GM18520 (cell line): ENCODE measurements around the gene PRSS57.
"Not testable (repeated sequence)": the region's sequence is repeated elsewhere in the genome, so short reads cannot be mapped to it uniquely, and the experiment has no call there.

Experiments
- ATAC-seq: cut with Tn5 transposase; IDR thresholded peaks from one replicate; pipeline ENCODE4 v1.9.1; 2021; ENCODE audit not compliant: unreplicated experiment

PRSS57 gene

DNA sequence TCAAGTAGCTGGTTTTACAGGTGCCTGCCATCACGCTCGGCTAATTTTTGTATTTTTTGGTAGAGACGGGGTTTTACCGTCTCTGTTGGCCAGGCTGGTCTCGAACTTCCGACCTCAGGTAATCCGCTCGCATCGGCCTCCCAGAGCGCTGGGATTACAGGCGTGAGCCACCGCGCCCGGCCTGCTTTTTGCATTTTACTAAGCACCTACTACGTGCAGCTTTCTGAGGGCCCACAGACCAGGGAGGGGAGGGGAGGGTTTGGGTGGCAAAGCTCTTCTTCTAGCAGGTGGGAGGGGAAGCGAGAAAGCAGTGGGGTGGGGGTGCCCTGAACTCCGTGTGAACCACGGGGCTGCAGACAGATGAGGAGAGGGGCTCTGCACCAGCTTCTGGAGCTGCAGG is 28.5 kb upstream of the PRSS57 start:
- ATAC-seq, result no peak

DNA sequence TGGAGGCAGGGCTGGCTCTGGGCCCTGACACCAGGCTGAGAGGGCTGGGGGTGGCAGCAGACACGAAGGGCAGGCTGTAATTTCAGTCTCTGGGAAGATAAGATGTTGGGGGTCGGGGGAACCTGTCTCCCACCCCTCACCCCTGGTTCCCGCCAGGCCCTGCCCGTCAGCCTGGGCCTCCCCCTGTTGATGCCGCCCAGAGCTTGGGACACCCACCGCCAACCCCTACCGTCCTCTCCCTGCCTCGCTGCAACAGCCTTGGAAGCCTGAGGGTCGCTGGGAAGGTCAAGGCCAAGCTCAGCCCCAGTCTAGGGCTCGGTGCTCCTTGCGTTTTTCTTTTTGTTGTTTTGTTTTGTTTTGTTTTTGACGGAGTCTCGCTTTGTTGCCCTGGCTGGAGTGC is 28.0 kb upstream of the PRSS57 start:
- no peak for ATAC-seq

DNA sequence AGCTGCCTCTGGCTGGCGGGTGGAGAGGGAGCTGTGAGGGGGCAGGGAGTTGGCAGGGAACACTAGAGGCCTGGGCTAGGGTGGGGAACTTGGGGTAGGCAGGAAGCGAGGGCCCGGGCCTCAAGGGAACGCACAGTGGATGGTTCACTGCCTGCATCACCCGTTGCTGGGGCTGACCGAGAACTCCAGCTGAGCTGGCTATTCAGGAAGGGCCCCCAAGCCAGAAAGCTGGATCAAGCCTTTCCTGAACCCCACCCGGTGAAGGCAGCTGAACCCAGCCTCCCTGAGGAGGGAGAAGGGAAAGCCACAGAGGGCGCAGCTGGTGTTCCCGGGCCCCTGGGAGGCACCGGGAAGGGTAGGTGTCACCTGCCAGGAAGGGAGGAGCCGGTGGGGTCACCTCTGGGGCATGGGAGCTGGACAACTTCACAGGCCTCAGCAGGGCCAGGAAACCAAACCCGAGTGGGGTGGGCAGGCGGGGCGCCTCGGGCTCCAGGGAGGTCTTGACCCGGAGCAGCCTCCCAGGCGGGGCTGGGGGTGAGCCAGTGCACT is 27.4 kb upstream of the PRSS57 start:
- no peak for ATAC-seq

DNA sequence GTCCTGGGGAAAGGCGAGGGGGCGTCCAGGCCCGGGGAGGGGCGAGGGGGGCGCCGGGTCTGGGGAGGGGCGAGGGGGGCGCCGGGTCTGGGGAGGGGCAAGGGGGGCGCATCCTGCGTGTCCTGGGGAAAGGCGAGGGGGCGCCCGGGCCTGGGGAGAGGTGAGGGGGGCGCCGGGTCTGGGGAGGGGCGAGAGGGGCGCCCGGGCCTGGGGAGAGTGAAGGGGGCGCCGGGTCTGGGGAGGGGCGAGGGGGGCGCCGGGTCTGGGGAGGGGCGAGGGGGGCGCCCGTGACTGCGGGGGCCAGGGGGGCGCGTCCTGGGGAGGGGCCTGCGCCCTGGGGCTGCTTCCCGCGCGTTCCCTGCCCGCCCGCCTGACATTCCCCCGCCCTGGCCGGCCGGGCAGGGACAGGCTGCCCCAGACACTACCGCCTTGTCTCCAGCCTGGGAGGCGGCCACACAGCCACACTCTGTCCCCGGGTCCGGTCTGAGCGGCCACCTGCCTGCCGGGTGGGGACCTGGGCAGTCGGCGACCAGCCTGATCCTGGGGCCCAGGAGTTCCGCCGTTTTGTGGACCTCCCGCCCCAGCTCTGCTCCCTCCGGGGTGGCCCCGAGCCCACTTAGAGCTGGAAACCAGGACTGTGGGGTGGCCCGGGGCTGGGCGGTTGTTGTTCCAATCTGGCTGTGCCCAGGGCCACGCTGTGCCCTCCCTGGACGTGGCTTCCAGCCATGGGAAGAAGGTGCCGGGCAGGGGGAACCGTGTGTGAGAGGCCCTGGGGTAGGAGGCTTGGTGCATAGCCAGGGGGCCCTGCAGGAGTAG is 25.3 kb upstream of the PRSS57 start:
- ATAC-seq, result no peak

DNA sequence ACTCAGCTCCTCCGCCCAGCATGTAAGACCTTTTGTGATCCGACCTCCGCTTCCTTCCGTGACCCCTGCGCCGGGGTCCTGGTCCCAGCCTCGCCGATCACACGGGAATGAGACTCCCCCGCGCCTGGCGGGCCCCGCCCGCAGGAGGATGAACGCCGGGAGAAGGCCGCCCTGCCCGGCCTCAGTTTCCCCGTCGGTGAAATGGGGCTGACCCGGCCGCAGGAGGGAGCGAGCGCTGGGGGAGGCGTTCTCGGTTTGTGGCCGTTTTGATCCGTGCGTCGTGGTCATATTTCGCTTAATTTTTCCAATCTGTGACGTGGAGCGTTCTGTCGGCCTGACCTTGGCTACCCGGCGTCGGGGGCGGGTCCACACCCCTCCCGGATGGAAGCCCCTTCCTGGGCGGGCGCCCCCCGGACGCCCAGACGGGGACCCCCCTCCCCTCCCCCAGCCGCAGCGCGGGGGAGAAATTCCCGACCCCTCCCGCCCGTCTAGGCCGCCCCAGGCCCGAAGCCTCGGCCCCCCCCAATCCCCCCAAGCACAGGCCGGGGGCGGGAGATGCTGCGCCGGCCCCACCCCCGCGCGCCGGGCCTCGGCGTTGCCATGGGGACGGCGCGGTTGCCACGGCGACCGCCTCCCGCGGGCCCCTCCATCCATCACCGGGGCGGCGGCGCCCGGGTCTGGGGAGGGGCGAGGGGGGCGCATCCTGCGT is 24.5 kb upstream of the PRSS57 start:
- no peak for ATAC-seq

DNA sequence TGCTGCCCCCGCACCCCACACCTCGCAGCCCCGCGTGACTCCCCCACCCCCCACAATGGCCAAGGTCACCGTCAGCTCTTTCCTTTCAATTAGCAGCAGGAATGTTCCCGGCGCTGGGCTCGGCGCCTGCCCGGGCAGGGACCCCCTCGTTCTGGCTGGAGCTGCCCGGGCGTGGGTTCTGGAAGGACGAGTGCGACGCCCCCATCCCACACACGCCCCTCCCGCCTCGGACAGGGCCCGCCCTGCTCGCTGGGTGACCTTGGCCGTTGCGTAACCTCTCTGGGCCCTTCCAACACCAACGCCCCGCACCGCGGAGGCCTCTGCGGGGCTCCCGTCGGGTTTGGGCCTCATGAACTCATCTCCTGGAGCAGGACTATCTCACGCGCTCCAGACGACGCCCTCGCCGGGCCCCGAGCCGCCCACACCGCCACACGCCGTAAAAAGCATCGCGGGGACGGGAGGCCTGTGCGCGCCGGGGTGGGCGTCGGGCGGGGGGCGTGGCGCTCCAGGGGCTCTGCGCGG is 23.8 kb upstream of the PRSS57 start:
- ATAC-seq, result no peak

DNA sequence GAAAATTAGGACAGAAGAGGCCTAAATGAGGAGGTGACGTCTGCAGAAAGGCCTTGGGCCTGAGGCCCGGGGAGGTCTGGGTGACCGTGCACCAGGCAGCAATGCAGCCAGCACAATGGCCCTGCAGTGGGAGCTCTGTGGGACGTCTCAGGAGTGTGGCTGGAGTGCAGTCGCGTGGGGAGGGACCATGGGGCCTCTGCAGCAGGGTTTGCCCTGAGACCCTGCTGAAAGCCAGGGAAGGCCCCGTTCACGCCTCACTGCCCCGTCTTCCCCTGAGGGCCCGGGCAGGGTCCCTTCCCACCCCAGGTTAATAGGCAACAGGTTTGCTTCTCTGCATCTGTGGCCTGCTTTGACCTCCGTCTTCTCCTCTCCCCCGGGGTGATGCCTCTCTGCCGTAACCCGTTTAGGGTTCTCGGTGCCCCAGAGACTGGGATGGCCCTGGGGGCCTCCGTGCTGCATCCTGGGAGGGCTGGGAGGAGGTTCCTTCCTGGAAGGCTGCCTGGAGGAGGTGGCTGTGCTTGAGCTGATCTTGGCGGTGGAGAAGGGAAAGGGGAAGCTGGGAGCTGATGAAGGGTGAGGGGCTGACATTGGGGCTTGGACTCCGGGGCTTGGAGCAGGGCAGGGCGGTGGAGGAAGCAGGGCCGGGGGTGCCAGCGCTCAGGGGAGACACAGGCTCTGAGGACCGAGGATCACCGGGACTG is 23.1 kb upstream of the PRSS57 start:
- ATAC-seq, result no peak

DNA sequence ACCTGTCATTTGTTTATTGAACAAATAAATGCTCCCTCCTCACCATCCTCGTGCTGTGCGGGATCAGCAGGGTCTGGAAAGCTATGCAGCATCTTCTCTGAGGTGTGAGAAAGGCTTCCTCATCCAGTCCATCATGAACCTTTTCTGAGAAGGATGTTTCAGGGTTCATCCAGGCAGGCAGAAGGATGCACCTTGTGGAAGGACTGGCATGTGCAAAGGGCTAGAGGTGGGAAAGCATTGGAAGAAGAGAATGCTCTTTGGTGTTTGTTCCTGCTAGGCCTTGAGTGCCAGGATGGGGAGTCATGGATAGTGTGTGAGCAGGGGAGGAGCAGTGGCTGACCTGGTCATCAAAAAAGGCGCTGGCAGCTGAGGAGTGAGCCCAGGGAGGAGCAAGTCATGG is 20.1 kb upstream of the PRSS57 start:
- no peak for ATAC-seq

DNA sequence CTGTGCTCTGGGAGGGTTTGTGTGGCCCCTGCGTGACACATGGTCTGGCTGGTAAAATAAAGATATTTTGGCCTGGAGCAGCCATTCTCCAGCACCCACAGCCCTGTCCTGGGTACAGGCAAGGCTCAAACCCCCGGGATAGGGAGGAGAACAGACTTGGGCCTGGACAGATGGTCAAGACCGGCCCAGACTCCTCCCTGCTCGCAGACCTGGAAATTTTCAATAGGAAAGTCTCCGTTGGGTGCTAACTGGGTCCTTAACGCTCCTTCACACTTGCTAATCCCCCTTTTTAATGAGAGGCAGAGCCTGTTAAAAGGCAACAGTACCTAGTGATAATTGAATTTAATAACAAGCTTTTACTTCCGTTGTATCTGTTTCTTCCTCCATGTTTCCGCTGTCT is 16.0 kb upstream of the PRSS57 start:
- no peak for ATAC-seq

DNA sequence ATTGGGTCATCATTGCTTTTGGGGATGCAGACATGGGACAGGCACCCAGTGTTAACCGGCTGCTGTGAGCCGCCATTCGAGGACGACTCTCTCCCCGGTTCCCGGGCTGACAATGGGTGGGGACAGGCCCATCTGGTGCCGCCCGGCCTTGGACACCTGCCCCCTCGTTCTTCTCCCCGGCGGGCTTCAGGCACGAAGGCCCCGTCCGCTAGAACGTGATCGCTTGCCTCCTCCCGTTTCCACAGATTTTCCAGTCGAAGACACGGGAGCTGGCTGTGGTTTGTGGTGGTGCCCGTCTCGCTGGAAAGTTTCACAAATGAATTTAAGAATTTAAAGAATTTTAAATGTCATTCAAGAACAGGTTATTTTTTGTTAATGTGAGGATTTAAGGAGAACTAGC is 15.5 kb upstream of the PRSS57 start:
- no peak for ATAC-seq

DNA sequence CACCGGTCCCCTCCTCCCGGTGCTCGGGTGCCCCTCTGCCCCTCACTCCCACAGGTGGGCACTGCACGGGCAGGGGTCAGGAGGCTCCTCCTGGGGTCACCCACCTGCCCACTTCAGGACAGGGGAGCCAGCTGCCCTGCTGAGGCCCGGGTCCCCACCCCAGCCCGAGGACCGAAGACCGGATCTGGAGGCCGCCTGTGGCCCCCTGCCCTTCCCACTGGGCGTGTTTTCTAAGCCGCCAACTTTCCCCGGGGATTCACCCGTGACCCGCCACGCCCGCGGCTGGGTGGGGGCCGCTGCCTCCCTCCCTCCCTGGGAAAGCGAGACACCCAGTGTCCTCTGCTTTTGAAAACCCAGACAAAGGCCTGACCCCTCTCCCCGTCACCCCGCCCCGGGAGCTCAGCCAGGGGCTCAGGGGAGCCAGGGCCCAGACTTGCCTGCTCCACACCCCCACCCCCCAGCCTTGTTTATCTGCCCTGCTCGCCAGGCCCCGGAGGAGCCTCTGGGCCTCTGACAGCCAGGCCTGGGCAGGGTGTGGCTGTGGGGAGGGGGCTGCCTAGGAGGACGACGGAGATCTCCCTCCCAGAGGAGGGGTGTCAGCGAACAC is 14.8 kb upstream of the PRSS57 start:
- no peak for ATAC-seq

DNA sequence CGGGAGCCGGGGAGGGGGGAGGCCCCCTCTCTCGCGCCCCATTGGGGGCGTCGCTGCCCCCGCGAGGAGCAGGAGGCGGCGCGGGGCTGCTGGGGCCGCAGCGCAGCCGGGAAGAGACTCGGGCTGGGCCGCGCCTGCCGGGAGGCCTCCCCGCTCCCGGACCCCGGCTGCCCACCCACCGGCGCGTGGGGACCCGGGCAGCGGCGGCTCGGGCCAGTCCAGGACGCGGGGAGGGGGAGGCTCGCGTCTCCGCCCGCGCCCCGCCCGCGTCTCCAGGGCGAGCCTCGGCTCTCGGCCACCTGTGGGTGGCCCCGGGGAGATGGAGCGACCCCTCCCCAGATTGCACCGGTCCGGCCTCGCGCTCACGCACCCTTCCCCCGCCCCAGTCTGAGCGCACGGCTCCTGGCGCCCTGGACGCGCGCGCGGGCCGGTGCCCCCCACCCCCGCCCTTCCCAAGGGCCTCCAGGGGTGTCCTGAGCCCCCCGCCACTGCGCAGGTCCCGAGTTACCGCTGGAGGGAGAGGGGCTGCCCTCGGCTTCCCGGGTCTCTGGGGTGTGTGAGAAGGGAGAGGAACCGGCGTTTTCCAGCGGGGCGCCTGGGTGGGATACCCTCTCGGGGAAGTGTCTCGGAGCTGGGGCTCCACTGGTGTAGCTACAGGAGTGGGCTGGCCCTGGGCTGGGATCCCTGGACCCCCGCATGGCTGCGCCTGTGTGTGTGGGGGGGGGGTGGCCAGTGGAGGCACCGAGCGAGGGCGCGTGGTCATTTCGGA is 14.1 kb upstream of the PRSS57 start:
- no peak for ATAC-seq

DNA sequence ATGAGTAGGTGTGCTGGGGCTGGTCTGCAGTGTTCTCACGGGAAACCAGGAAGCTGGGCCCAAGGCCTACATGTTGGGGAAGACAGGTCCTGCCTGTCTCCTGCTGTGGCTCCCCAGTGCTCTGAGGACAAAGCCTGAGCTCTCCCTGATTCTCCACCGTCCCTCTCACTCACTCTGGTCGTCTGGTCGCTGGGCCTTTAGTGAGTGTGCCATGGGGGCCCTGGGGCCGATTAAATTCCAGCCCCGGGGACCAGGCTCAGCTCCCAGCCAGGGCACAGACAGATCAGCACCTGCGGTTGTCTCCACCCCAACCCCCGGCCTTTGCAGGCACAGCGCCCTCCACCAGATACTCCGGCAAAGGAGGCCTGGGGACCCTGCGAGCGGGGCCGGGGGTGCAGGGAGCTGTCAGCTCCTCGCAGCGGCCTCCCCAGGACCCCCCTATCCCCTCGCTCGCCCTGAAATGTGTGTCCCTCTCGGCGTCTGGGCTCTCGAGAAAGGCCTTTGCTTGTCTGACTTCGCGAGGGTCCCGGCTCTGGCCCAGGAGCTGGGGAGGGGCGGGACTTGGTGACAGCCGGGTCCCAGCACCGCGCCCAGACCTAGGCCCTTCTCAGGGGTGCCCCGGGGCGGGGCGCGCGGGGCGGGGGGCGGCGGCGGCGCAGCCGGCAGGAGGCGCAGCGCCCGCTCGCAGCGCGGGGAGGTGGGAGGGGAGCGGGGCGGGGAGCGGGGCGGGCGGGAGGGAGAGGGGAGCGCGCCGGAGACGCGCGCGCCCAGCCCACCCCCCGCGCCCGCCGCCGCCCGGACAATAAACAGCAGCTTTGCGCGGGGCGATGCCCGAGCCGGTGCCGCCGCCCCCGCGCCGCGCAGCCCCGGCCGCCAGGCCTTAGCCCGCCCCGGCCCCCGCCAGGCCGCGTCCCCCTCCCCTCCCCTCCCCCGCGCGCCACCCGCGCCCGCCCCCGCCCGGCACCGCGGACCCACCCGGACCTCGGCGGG is 13.2 kb upstream of the PRSS57 start, which contains the start of gene PALM:
TSS of gene PALM (plus strand) at position 782 of the 990 bp plus-strand sequence. CDS start 212 bp downstream, outside the sequence.
- ATAC-seq, result no peak

DNA sequence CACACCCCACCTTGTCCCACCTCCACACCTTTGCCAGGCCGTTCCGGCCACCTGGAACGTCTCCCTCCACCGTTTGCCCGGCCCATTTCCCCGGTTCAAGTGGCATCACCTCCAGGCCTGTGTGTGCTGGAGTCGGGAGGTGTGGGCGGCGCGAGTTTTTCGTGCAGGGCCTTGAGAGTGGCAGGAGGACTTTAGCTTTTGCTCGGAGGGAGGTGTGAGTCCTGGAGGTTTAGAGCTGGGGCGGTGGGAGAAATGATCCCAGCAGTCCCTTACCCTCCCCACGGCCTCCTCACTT is 9.1 kb upstream of the PRSS57 start:
- no peak for ATAC-seq

DNA sequence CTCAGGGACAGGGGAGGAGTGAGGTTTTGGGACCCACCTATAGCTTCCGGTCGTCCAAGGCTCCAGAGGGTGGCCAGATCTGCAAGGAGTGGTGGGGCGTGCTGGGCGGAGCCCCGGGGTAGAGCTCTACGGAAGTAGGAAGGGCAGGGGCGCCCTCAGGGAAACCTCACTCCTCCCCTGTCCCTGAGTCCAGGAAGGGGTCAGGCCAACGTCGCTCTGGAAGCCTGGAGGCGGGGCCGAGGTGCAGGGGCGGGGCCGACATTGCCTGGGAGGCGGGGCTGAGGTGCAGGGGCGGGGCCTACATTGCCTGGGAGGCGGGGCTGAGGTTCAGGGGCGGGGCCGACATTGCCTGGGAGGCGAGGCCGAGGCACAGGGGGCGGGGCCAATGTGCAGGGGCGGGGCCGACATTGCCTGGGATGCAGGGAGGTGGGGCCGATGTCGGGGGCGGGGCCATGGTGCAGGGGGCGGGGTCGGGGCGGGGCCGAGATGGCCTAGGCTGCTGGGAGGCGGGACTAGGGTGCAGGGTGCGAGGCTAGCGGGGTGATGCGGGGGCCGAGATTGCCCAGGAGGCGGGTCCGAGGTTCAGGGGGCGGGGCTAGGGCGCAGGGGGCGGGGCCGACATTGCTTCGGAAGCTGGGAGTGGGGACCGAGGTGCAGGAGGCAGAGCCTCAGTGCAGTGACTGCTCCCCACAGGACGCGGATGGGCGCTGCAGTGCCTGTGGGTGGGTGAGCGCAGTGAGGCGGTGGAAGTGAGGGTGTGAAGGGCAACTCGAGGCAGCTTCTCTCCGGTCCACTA is 8.6 kb upstream of the PRSS57 start:
- ATAC-seq, result no peak

DNA sequence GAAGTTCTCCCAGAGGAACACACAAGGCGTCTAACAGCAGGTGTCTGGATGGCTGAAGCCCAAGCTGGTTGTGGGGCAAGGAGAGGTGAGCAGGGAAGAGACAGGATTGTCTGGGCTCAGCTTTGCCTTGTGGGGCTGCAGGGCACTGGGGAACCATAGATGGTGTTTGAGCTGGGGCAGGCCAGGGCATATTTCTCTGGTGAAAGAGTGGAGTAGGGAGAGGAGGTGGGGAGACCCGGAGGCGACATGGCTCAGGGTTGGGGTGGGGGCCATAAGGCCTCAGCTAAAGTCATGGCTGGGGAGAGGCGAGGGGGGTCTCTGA is 8.0 kb upstream of the PRSS57 start:
- ATAC-seq, result no peak

DNA sequence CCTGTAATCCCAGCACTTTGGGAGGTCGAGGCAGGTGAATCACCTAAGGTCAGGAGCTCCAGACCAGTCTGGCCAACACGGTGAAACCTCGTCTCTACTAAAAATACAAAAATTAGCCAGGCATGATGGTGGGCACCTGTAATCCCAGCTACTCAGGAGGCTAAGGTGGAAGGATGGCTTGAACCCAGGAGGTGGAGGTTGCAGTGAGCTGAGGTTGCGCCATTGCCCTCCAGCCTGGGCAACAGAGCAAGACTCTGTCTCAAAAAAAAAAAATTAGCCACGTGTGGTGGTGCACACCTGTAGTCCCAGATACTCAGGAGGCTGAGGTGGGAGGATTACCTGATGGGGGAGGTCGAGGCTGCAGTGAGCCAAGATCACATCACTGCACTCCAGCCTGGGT is 7.6 kb upstream of the PRSS57 start:
- ATAC-seq, result not testable (repeated sequence)

DNA sequence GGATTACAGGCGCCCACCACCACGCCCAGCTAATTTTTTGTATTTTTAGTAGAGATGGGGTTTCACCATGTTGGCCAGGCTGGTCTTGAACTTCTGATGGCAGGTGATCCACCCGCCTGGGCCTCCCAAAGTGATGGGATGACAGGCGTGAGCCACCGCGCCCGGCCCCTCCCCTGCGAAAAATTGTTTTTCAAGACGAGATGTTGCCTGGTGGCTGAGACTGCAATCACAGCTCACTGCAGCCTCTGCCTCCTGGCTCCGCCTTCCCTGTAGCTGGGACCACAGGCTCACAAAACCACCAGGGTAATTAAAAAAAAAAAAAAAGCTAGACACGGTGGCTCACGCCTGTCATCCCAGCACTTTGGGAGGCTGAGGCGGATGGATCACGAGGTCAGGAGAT is 4.6 kb upstream of the PRSS57 start:
- ATAC-seq, result not testable (repeated sequence)
